AG08395 (cell line): ENCODE measurements around the gene PADI2.

Experiments
- DNase-seq: peaks from one replicate; pipeline ENCODE4 v3.0.0; 2012; ENCODE audit warnings: mixed read lengths, low spot score

PADI2 gene

DNA sequence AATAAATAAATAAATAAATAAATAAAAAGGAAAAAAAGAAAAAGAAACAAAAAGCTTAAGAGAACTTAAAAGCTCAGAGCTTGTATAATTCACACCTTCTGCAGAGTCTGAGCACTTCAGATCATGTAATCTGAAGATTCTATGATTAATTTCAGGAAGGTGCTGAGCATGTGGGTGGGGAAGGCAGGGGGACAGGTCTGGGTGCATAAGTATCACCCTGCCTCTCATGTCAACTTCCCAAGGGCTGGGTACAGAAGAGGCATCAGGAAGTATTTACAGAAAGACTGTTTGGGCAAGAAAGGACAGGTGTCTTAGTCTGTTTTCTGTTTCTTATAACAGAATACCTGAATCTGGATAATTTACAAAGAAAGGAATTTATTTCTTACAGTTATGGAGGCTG lies 20.4 kb upstream of the PADI2 start:
- no peak for DNase-seq

DNA sequence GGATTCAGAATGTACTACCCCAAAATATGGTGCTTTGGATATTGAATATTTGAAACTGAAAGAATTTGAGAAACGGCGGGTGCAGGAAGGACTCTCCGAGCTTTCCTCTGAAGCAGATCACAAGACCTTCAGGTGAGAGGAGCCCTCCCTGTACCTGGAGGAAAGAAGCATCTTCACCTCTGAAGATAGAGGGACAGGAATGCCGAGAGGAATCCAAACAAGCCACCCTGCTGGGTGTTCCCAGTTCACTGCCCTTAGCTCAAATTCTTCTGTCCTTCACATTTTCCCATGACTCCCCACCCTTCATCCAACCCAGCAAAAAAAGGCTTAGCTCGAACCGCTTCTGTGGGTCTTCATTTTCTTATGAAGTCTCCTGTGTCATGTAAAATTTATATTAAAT lies 18.2 kb upstream of the PADI2 start:
- no peak for DNase-seq

DNA sequence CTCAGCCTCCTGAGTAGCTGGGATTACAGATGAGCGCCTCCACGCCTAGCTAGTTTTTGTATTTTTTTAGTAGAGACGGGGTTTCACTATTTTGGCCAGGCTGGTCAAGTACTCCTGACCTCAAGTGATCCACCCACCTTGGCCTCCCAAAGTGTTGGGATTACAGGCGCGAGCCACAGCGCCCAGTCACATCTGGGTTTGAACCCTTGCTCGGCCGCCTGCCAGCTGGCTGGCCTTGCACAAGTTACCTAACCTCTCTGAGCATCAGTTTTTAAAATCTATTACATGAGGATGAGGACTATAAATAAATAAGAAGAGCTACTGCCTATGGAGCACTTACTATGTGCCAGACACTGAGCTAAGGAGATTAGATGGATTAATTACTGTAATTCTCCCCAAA lies 17.7 kb upstream of the PADI2 start:
- DNase-seq: no peak

DNA sequence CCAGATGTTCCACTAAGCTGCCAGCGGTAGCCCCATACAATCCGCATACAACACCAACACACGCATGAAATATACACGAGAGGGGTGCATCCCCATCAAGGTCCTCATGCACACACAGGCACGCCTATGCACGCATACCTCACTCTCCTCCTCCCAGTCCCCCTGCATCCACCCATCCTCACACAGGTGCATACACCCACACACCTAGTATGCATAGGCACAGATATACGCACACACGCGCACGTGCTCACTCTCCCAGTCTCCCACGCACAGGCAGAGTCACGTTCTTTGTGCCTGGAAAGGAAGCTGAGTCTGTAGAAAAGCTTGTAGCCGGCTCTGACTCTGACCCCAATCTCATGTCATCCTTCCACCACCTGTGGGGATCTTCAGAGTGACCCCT lies 16.9 kb upstream of the PADI2 start:
- DNase-seq: no peak

DNA sequence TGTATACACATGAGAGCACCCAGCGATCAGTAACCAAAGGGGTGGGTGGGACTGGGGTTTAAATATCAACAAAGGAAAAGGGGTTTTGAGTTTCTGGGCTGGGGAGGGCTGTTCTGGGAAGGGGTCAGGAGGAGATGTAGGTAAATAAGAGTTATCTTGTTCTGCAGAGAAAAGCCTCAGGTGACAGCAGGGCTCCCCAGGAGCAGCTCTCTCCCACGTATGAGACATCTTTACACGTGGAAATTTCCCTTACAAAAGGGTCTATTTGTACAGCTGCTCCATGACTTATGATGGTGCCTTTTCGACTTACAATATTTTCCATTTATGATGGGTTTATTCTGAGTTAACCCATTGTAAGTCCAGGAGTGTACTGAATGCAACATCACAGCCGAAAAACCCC lies 16.3 kb upstream of the PADI2 start:
- no peak for DNase-seq

DNA sequence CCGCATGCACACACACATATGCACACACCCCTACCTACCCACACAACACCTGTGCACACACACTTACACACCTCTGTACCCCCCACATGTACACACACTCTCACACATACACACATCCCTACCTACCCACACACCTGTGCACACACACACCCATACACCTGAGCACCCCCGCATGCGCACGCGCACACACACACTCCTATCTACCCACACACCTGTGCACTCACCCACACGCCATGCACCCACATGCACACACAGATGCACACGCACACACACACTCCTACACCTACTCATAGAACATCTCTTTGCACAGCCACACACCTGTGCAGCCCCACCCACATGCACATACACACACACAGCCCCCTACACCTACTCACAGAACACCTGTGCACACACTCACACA lies 15.5 kb upstream of the PADI2 start:
- DNase-seq: no peak

DNA sequence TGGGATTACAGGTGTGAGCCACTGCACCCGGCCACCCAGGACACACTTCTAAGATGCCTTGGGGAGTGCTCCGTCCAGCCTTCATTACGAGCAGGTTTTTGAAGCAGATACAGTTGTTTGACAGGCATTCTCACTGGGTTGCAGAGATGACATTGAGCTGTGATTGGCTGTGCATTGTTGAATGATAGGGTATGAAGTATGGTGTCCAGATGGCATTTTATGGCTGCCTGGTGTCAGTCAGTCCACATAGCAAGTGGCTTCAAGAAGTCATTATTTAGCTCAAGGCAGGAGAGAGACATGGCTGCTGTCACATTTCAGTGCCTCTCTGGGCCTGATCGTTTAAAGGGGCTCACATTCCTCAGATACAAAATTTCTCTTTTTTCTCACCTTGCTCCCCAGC lies 14.8 kb upstream of the PADI2 start:
- DNase-seq: no peak

DNA sequence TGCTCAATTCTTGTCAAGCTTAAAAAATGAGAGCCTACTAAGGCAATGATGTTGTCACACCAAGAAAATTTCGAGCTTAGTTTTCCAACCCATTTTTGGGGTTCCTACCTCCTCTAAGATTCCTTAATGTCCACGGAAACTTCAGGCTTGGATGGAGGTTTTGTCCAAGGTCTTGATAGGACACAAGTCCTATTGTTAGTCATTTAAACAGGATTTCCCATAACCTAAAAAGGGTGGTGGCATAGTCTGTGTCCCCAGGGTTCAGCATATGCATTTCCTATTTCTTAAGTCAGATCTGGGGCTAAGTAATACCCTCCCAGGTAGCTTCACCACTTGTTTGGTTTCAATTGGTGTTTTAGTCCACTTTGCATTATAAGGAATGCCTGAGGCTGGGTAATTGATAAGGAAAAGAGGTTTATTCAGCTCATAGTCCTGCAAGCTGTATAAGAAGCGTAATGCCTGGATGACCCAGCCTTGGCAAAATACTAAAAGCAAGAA lies 10.9 kb upstream of the PADI2 start:
- no peak for DNase-seq

DNA sequence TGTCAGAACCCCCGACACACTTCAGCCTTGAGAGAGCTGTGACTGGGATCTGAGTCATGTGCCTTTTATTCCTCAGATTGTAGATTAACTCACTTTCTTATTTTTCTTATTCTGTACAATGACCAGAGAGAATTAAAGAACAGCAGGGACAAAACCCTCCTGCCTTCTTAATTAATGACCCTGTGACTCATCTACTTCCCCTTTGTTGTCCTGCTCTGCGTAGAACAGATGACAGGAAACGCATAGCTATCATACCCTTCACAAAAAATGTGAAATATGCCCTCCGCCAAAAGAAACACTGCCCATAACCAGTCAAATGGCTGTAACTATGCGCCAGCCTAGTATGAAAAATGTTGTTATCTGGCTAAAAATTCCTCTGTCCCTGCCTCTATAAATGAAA lies 9.1 kb upstream of the PADI2 start:
- peak; percentile 95 for DNase-seq

DNA sequence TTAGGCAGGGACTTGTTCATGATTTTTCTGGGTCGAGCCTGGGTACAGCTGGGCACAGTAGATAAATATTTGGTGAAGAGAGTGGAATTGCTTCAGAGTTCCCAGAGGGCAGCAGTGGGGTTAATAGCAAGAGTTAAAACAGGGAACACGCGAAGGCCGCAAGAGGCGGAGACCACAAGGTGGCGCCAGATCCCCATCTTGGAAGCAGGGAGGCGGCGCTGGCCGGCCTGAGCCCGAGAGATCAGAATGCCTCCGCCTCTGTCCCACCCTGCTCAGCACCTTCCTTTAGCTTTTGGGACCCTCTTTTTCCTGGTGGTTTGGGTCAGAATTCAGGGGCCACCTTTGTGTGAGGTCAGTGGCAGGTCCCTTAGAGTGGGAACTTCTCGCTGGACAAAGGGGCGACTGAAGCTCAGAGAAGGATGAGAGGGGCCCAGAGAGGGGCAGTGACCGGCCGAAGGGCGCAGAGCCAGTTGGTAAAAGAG lies 6.5 kb upstream of the PADI2 start:
- DNase-seq: peak; percentile 90

DNA sequence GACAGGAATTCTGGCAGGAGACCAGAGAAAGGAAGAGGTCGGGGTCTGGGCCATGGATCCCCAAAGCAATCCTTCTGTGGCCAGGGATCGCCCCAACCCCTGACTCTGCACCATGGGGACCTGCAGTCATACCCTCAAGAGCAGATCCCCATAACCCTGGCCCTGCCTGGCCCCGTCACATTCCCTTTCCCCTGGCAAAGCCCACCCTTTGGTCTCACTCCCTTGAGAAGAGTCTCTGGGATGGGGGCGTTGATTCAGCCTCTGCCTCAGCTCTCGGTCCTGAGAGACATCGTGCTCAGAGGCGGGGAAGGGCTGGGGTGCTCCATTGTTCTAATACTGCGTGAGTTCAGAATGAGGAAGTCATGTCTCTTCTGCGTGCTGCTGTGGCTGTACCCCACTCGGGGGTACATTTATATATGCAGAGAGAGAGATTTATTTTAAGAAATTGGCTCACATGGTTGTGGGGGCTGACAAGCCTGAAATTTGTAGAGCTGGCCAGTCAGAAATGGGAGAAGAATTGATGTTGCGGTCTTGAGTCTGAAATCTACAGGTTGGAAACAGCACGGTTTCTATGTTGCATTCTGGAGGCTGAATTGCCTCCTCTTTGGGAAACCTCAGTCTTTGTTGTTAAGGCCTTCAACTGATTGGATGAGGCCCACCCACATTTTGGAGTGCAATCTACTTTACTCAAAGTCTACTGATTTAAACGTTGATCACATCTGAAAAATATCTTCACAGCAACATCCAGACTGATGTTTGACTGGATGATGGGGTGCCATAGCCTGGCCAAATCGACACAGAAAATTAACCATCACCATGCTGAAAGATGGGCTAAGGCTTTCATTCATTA lies 4.2 kb upstream of the PADI2 start:
- DNase-seq: no peak

DNA sequence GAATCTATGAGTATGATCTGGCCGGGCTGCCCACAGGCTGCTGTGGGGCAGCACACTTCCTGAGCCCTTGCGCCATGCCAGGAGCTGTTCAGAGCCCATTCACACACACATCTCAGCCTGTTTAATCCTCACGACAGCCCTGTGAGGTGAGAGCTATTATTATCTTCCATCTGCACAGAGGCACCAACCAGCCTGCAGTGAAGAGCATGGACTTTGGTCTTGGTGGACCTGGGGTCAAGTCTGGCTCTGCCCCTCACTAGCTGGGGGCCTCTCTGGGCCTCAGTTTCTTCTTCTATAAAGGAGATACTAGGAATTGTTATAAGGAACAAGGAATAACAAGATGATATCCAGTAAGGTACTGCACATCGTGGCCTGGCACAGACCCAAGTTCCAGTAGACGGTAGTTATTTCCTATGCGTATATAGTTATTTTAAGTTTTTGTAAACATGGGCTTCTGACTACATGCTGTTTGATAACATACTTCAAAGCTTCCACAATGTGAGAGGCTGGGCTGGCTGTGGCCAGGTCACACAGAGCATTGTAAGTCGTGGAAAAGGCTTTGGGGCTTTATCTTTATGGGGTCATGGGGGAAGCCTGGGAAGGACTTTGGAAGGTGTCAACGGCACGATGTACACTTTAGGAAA lies 3.4 kb upstream of the PADI2 start:
- DNase-seq: no peak

DNA sequence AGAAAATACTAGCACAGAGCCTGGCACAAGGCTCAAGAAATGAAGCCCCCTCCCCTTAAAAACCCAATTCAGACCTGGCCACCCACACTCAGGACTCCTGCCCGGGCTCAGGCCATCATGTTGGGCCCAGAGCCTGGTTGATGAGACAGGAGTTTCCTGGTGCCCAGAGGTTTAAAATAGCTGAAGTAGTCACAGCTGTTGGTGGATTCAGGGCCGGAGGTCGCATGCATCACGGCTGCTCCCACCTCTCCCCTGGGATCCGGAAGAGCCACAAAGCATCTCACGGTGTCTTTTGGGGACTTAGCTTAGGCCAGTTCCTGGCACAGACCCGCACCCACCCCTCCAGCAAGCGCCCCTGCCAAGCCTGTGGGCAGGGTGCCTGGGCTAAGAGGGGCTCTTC lies 2.6 kb upstream of the PADI2 start:
- no peak for DNase-seq

DNA sequence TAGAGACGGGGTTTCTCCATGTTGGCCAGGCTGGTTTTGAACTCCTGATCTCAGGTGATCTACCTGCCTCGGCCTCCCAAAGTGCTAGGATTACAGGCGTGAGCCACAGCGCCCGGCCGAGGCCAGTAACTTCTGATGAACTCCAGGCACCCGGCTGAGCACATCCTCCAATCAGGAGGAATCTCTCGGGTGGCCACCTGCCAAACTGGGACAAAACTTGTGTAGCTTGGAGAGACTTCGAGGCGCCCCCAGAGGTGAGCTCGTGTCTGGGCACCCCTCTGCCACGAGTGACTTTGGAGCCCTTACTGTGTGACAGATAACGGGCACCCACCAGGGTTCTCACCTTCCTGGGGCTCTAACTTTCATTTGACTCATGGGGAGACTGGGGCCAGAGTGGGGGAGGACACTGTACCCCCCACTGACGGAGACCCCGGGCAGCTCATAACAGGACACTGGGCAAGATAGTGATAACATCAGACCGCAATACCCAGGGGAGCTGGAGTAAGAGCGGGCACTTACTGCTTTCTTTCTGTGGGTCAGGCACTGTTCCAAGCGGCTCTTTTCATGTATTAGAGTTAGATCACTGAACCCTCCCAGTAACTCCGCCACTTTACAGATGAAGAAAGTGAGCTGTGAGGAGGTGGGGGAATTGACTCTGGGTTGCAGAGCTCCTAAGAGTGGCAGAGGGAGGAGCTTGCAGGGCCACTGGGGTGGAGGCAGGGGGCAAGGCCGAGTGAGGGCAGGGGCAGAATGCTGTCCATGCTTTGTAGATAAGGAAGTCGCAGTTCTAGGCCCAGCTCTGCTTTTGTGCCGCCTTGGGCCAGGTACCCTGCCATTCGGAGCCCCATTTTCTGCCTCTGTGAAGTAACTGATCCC lies 1.9 kb upstream of the PADI2 start:
- DNase-seq: no peak

DNA sequence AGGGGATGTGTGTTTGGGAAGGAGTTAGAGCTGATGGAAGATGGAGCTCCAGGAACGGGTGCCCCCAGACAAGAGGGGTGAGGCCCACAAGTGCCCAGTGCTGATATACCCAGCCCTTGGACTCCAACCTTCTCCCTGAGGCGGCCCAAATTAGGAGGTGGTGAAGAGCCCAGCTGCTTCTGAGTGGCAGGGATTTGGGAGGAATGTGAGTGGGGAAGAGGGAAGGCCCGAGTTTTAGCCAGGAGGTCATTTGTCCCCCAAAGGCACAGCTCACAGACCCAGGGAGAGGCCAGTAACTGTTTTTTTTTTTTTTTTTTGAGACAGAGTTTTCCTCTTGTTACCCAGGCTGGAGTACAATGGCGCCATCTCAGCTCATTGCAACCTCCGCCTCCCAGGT lies 1.2 kb upstream of the PADI2 start:
- no peak for DNase-seq

DNA sequence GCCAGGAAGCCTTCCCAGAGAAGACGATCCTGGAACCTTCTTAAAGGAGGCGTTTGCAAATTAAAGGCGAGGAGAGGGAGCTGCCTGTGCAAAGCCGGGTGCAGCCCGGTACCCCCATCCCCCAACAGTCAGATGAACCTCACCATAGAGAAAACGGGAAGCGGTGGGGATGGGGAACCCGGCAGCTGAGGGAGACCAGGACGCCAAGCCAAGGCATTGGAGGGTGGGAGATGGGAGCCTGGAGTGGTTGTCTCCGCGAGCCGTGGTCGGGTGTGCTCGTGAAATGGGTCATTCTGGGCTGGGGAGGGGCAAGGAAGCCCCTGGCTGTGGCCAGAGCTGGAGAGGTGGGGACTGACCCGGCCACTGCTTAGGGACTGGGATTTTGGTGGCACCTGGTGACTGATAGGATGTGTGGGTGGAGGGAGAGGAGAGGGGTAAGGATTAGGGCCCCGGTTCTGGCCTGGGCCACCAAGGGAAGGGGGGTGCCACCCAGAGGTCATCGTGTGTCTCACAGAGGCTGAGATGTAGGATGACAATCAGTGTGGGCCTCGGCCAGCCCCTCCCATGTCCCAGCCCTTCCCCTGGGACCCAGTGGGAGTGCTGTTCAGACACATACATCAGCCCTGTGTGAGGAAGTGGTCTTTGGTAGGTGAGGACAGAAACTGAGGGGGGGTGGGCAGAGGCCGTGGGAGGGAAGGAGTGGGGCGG lies 676 bp upstream of the PADI2 start:
- no peak for DNase-seq

DNA sequence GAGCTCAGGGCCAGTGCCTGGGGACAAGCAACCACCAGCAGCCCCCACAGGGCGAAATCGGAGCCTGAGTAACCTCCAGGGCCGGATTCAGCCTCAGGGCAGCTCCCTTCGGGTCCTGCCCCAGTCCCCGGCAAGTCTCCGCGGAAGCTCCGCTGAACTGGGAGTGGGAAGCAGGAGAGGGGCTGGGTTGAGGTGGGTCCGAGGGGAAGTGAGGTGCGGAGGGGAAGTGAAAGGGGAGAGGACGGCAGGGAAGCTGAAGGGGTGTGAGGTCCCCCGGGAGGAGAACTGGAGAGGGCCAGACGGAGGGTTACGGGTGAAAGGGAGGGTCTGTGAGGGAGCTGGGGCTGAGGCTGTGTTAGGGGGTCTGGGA lies 560 bp downstream of the PADI2 start:
- DNase-seq: no peak

DNA sequence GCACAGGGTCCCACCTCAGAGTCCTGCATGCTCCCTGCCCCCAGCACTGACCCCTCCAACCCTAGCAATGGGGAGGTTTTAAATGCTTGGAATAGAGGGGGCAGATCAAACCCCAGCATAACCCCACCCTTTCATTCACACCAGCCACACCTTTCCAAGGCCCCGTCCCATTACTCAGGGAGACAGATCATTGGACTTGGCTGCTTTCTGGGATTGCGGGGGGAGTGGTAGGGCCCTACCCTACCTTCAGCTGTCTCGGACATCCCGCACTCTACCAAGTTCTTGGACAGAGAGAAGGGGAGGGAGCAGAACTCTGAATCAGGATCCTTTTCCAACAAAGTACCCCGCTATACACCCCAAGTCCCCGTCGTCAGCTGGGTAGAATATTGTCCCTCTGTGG lies 983 bp downstream of the PADI2 start:
- DNase-seq: no peak

DNA sequence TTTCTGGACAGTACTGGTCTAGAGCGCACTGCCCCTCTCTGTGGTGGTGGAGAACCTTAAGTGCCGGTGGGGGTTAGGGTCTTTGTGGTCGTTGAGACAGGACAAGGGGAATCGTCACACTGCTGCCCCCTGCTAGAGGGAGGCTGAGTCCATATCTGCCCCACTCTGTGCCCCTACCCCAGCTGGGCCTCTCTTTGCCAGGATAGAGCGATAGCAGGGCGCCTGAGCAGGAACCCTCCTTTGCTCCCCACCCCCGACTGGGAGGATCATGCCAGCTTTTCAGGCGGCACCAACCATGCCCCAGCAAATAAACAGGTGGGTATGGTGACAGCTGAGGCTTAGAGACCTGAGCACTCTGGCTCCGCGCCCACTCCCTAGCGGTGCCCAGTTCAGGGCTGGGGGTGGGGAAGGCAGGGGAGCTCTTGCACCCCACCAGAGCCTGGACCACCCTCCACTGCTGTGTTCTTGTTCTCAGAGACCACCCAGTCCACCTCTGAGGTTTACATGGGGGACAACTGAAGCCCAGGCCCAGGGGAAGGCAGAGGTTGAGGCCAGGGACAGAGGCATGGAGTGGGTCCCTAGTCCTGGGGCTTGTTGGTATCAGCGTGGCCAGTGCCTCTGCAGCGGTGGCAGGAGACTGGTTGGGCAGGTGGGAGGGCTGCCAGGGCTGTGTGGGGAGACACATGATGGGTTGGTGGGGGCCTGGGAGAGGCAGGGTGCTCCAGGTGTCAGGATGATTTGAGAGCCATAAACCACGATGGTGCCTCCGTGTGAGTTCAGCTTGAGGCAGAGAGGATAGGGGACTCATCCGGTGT lies 1.6 kb downstream of the PADI2 start:
- no peak for DNase-seq

DNA sequence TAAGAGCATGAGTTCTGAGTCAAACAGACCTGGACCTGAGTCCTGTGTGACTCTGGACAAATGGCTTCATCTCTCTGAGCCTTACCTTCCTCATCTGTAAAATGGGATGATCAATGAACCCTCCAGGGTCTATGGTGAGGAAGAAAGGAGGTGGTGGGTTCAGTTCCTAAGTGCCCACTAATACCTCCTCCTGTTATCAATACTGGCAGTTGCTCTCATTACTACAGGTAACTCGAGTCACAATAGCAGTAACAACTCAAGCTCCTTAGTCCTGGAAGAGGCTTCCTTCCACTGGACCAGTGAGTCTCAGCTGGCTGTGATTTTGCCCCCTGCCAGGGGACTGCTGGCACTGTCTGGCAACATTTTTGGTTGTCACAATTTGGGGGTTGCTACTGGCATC lies 2.6 kb downstream of the PADI2 start:
- DNase-seq: no peak

DNA sequence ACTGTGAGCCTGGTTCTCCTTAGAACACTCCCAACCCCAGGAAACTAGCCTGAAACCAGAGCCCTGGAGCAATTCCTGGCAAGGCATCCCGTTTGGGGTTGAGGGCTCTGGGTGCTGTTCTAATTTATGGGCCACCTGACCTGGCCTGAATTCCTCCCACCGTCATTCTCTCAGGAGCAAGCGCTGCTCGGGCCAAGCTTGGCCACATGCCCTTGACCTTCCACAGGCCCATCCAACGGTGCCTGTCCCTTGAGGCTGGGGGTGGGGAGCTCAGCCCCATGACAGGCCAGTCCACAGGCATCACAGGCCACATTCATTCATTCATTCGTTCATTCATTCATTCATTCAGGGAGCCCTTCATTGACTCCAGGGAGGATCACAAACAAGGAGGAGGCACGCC lies 5.3 kb downstream of the PADI2 start:
- DNase-seq: no peak
